AG09319 (cell line): ENCODE data around the gene ACOX3.

ENCODE experiments used
- DNase-seq: peaks from one replicate; pipeline ENCODE4 v3.0.0-alpha.2; 2010; ENCODE audit warnings: low read depth; ENCODE audit errors: extremely low read depth
- CTCF ChIP-seq: IDR thresholded peaks from 2 replicates; pipeline ENCODE4 v1.5.1; 2011; ENCODE audit warnings: low read depth, mild to moderate bottlenecking, inconsistent platforms, low read length, moderate library complexity

The ACOX3 gene

GRCh38 chr4:8385106-8385505 is 55.4 kb downstream of the ACOX3 start:
- no peak for TF ChIP-seq CTCF

GRCh38 chr4:8384397-8385060 is 56.0 kb downstream of the ACOX3 start:
- no peak for TF ChIP-seq CTCF
- no peak for DNase-seq

More at GRCh38 chr4:8385106-8385505, 55.4 kb downstream of the ACOX3 start:
- DNase-seq, result no peak

GRCh38 chr4:8383451-8384160 is 56.9 kb downstream of the ACOX3 start:
- no peak for DNase-seq
- TF ChIP-seq CTCF, result no peak

GRCh38 chr4:8383016-8383415 is 57.5 kb downstream of the ACOX3 start:
- no peak for DNase-seq
- no peak for TF ChIP-seq CTCF

GRCh38 chr4:8381814-8382581 is 58.5 kb downstream of the ACOX3 start:
- no peak for TF ChIP-seq CTCF
- DNase-seq, result no peak

GRCh38 chr4:8380511-8381415 is 59.8 kb downstream of the ACOX3 start:
- no peak for DNase-seq
- TF ChIP-seq CTCF, result no peak
